SK-N-MC (cell line): ENCODE results near the gene LTBP2.

Experiments
- EZH2 ChIP-seq: fragments of 200-600 bp; sonication (generic); IDR thresholded peaks from one replicate; pipeline ENCODE4 v1.6.1; 2017; ENCODE audit warnings: antibody characterized with exemption
- POLR2AphosphoS5 ChIP-seq: IDR thresholded peaks from 2 replicates; pipeline ENCODE4 v1.6.1; 2012; ENCODE audit warnings: mild to moderate bottlenecking, low read depth, low read length, borderline replicate concordance

DNA sequence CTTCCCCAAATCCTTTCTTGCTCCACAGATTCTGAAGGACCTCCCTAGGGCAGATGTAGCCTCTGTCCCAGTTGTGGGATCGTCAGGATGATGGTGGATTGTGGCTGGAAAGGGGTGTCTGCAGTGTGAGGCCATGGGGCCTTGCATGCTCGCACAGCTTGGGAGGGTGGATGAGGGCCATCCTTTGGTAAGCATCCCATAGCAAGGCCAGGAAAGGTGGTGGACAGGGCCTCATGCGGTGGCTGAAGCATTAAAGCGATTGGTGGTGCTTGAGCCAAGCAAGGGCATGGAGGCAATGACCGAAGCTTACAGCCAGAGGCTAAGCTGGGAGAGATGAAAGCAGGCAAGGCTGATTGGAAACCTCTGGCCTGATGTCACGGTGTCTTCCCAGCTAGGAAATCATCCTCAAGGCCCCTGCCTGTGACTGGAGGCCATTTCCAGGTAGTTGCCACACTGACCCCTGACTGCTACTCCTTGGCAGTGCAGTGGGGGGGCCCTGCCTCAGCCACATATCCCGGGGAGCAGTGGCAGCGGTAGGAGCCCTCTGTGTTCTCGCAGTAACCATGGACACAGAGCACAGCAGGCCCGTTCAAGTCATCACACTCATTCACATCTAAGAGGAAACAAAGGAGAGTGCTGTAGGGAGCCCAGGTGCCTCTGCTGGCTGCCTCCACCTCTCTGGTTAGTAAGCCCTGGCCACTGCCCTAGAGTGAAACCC, 111.5 kb downstream of the LTBP2 start:
- no peak for TF ChIP-seq EZH2
- no peak for TF ChIP-seq POLR2AphosphoS5
